Measurements from ENCODE around the gene SEPTIN8.

SEPTIN8 gene

GRCh38 chr5:132704875-132705274 lies 72.2 kb downstream of the SEPTIN8 start:
- Histone ChIP-seq H4K91ac (ENCODE audit: low read depth, low read length) (no peak overlapping the region), H3K36me3 (ENCODE audit: control insufficient read depth in 1 of 2, insufficient read depth in 2 of 2, low read length in 2 of 2) (peaks cover 2 to 6% of the 10 kb centered on the region in 2 experiments), H3K4me1 (ENCODE audit: control insufficient read depth in 1 of 2, insufficient read depth in 2 of 2, low read length in 2 of 2) (no peaks in the 10 kb centered on the region), H3K23ac (ENCODE audit: low read length) (no peak overlapping the region), H3K4me2 (ENCODE audit: low read length) (no peak overlapping the region), H3K9me3 (ENCODE audit: insufficient read depth, low read depth, low read length) (no peaks in the 10 kb centered on the region), H2AK5ac (ENCODE audit: low read length) (no peak overlapping the region), H4K12ac (ENCODE audit: low read depth, low read length) (no peak overlapping the region), H3K79me2 (ENCODE audit: control insufficient read depth, insufficient read depth, low read length, poor library complexity) (no peaks in the 10 kb centered on the region), H2BK5ac (ENCODE audit: low read depth, low read length, poor library complexity) (no peak overlapping the region), H3K79me1 (ENCODE audit: low read length) (no peaks in the 10 kb centered on the region), H2BK12ac (ENCODE audit: low read length) (no peak overlapping the region), H3K4ac (ENCODE audit: low read depth, low read length) (no peak overlapping the region), H2AFZ (ENCODE audit: insufficient read depth, low read length, poor library complexity) (no peak overlapping the region), H2BK120ac (ENCODE audit: insufficient read depth, low read length, poor library complexity) (no peak overlapping the region), H3K18ac (ENCODE audit: low read length) (no peak overlapping the region), H4K8ac (ENCODE audit: low read depth, low read length) (no peak overlapping the region), H3K27me3 (ENCODE audit: insufficient read depth, low read length) (no peaks in the 10 kb centered on the region), H3K9ac (ENCODE audit: low read length) (no peak overlapping the region), H3K4me3 (ENCODE audit: low read depth, low read length) (no peak overlapping the region), H3K27ac (ENCODE audit: low read depth, low read length) (no peak overlapping the region), H3K14ac (ENCODE audit: low read length) (no peak overlapping the region)
- no peak for DNase-seq
- no CpG with 5 or more reads among the region's 1 CpG for WGBS (ENCODE audit: extremely low coverage, insufficient coverage, insufficient read length)
